HG03025 (cell line): Measurements from ENCODE around the gene SUCLA2.

Experiments
- ATAC-seq: cut with Tn5 transposase; IDR thresholded peaks from one replicate; pipeline ENCODE4 v1.9.1; 2021; ENCODE audit warnings: mild to moderate bottlenecking, moderate library complexity; ENCODE audit not compliant: unreplicated experiment, low FRiP score

The SUCLA2 gene

GRCh38 chr13:47904891-47905290 lies 96.2 kb downstream of the SUCLA2 start:
- no peak for ATAC-seq

- no peak for ATAC-seq
These were observed 96.8 kb downstream of the SUCLA2 start for GRCh38 chr13:47904241-47904640.

GRCh38 chr13:47903836-47904235 lies 97.2 kb downstream of the SUCLA2 start:
- no peak for ATAC-seq

GRCh38 chr13:47901441-47901840 lies 99.6 kb downstream of the SUCLA2 start:
- no peak for ATAC-seq

- no peak for ATAC-seq
These were observed 103.0 kb downstream of the SUCLA2 start for GRCh38 chr13:47898080-47898479.

- no peak for ATAC-seq
These were observed 103.5 kb downstream of the SUCLA2 start for GRCh38 chr13:47897411-47898050.

GRCh38 chr13:47896546-47896945 lies 104.5 kb downstream of the SUCLA2 start:
- no peak for ATAC-seq

- no peak for ATAC-seq
These were observed 105.0 kb downstream of the SUCLA2 start for GRCh38 chr13:47896111-47896510.

GRCh38 chr13:47893527-47893926 lies 107.5 kb downstream of the SUCLA2 start:
- ATAC-seq = no peak
